Cardiac muscle cell (in vitro differentiated cells and primary cell): Measurements from ENCODE around the gene CMTM4. TPM values are rescaled to one million over a fixed set of nuclear protein-coding genes. Genes with fewer than 3 reads are reported as not detected.

ENCODE experiments used
- DNase-seq, 2 donors: peaks; one replicate each; pipeline versions ENCODE4 v3.0.0 to v3.0.0-alpha.2; 2010 to 2017; ENCODE audit warnings: low read depth in 1 of 2, low spot score in 1 of 2
- H3K27ac ChIP-seq: fragments of 200-600 bp; sonication (generic); 2 replicates; pipeline ENCODE4 v1.5.1; 2016
- H3K27me3 ChIP-seq: fragments of 200-600 bp; sonication (generic); 2 replicates; pipeline ENCODE4 v1.6.0; 2016; ENCODE audit warnings: control low read depth
- H3K36me3 ChIP-seq: fragments of 200-600 bp; sonication (generic); 2 replicates; pipeline ENCODE4 v1.5.1; 2016; ENCODE audit warnings: control low read depth
- H3K4me1 ChIP-seq: fragments of 200-600 bp; sonication (generic); 2 replicates; pipeline ENCODE4 v1.8.1; 2017; ENCODE audit warnings: low read depth, mild to moderate bottlenecking, mixed run types
- H3K4me3 ChIP-seq: fragments of 200-600 bp; sonication (generic); 2 replicates; pipeline ENCODE4 v1.5.1; 2016; ENCODE audit warnings: mild to moderate bottlenecking
- H3K9me3 ChIP-seq: fragments of 200-600 bp; sonication (generic); 2 replicates; pipeline ENCODE4 v1.5.1; 2017; ENCODE audit warnings: low read depth, mild to moderate bottlenecking, control low read depth
- CTCF ChIP-seq: IDR thresholded peaks from 2 replicates; pipeline ENCODE4 v1.5.1; 2012; ENCODE audit warnings: low read depth, mild to moderate bottlenecking, low read length
- polyA plus RNA-seq: library from polyadenylated mRNA; unstranded; fragments of >200 nt; fragmentation: Nextera tagmentation; extraction: Ambion mirVana; gene quantifications from 2 replicates; pipeline ENCODE4 v1.2.1, GENCODE V29; 2016
- total RNA-seq: library from RNA; depleted of rRNA; stranded (reverse); fragments of >200 nt; gene quantifications from 2 replicates; pipeline ENCODE4 v1.2.3, GENCODE V29; 2016

CMTM4 gene
- total and polyA plus RNA-seq, 2 experiments from 2014 or later, result 19.7 to 61.6 TPM

GRCh38 chr16:66703406-66704215 lies 7.1 kb upstream of the CMTM4 start:
- H3K27ac ChIP-seq, result no peak overlapping the region
- no peak for TF ChIP-seq CTCF
- no peak for DNase-seq
- H3K4me3 ChIP-seq, result no peak overlapping the region
- no peaks in the 10 kb centered on the region for H3K27me3 ChIP-seq
- no peaks in the 10 kb centered on the region for H3K36me3 ChIP-seq
- H3K9me3 ChIP-seq, result no peaks in the 10 kb centered on the region
- peaks cover 6% of the 10 kb centered on the region for H3K4me1 ChIP-seq

- Histone ChIP-seq H3K27ac (no peak overlapping the region), H3K4me1 (no peaks in the 10 kb centered on the region), H3K36me3 (no peaks in the 10 kb centered on the region), H3K4me3 (no peak overlapping the region), H3K27me3 (no peaks in the 10 kb centered on the region), H3K9me3 (no peaks in the 10 kb centered on the region)
- DNase-seq, result no peak
- TF ChIP-seq CTCF, result no peak
Measured at GRCh38 chr16:66701516-66701915, 5.0 kb upstream of the CMTM4 start.

GRCh38 chr16:66701026-66701425 lies 4.5 kb upstream of the CMTM4 start:
- Histone ChIP-seq H3K4me1 (no peaks in the 10 kb centered on the region), H3K27ac (no peak overlapping the region), H3K9me3 (no peaks in the 10 kb centered on the region), H3K4me3 (no peak overlapping the region), H3K27me3 (no peaks in the 10 kb centered on the region), H3K36me3 (no peaks in the 10 kb centered on the region)
- TF ChIP-seq CTCF, result no peak
- peak in 1 of 2 donors; percentile 54 for DNase-seq

- no peaks in the 10 kb centered on the region for H3K36me3 ChIP-seq
- H3K27ac ChIP-seq, result no peak overlapping the region
- DNase-seq, result no peak
- H3K4me1 ChIP-seq, result peaks cover 8% of the 10 kb centered on the region
- H3K9me3 ChIP-seq, result no peaks in the 10 kb centered on the region
- H3K4me3 ChIP-seq, result no peak overlapping the region
- no peaks in the 10 kb centered on the region for H3K27me3 ChIP-seq
- no peak for TF ChIP-seq CTCF
Measured at GRCh38 chr16:66699898-66700297, 3.4 kb upstream of the CMTM4 start.

- no peak for TF ChIP-seq CTCF
- Histone ChIP-seq H3K27ac (no peak overlapping the region), H3K4me1 (peaks cover 9% of the 10 kb centered on the region), H3K27me3 (no peaks in the 10 kb centered on the region), H3K36me3 (no peaks in the 10 kb centered on the region), H3K9me3 (no peaks in the 10 kb centered on the region), H3K4me3 (no peak overlapping the region)
- DNase-seq, result no peak
Measured at GRCh38 chr16:66698046-66698445, 1.5 kb upstream of the CMTM4 start.
